Measurements from ENCODE around the gene NQO2. TPM values are rescaled to one million over a fixed set of nuclear protein-coding genes. Genes with fewer than 3 reads are reported as not detected.

Gene NQO2
- total and polyA plus RNA-seq, 2 of the 13 experiments (the other 11 are each of a cell fraction or from before 2014, with no cell fraction given) = 32.2 to 56.5 TPM

DNA sequence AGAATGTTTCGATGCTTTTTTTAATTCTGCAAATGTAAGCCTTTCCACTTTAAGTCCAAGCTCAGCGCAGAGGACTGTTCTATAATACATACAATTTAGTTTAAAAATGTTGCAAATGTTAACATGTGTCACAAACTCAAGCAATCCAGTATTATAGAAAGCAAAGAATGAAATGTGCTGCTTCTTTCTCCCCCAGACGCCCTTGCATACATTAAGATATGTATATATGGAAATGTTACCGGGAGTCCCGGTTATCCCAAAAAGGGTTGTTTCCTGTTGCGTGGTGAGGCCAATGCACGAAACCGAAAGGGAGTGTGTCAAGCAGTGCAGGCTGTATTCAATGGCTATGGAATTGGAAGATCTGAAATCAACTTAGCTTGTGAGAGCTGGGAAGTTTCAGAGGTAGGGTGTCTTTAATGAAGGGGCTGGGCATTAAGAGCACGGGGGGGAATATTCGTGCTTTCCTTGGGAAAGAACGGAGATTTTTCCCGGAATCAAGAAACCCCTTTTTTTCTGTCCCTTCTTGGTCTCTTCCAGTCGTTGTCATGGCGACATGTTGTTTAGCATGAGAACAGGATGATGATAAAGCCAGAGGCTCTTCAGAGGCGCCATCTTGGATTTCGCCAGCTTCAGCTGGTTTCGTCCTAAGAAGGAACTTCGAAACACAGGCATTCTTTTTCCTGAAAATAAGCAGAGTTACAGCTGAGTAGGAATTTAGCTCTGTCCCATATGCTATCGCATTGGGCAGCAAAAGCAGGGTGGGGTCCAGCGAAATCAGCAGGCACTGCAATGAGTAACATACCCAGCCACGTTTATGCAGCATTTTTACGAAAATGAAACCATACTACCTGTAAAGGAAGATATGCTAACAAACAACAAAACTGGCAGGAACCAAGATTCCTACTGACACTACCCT is 10.1 kb upstream of the NQO2 start:
- H2AFZ ChIP-seq (ENCODE audit: low read length) = peak overlapping the region; percentile 99
- peak; percentile 97 for DNase-seq (ENCODE audit: low spot score)
- WGBS (ENCODE audit: low lambda C conversion rate) = 1% methylated on average over 22 of the region's 22 CpGs
- BruUV-seq (replicated peaks) = no TSS peak
- POLR2A ChIA-PET = interaction anchor here (0.6 to 5.0 kb wide), 27 partner anchors 8 to 1031 kb away, joined by 3 to 118 read pairs (median 7); partner anchors contain the start of genes NQO2, RIPK1, SERPINB1 and SERPINB6
- peak overlapping the region; percentile 72 to 81 (median 78) for H3K4me3 ChIP-seq (replicated peaks in 1 of 3; ENCODE audit: insufficient read depth in 1 of 3, low read depth in 2 of 3, low read length in 3 of 3)
- no peaks in the 10 kb centered on the region; a peak in 1 of 5 replicates for H3K27me3 ChIP-seq (ENCODE audit: control insufficient read depth in 1 of 2, insufficient read depth in 2 of 2, low read length in 2 of 2)
- CTCF ChIA-PET (ENCODE audit: low intra/inter-chr PET ratio, low total read pairs) = interaction anchor here (1.1 to 4.4 kb wide), 4 partner anchors 37 to 199 kb away, joined by 3 to 60 read pairs (median 5); no protein-coding TSS in a partner anchor
- peak overlapping the region; percentile 94 for H3K9ac ChIP-seq (ENCODE audit: insufficient read depth, low read depth, low read length)
- in situ Hi-C loops (cut with HindIII; ENCODE audit: extremely low pct_ligation_motif_present, low pct_unique_long_range_greater_than_20kb) (loop anchor here (5.0 to 10.0 kb wide), 2 partner anchors 37 to 265 kb away; partner anchors contain the start of gene PSMG4), intact Hi-C loops (cut with micrococcal nuclease; ENCODE audit: unreplicated experiment) (loop anchor here (1.0 to 2.0 kb wide), 3 partner anchors 19 to 143 kb away; partner anchors contain the start of gene SERPINB6)
- H3K27ac ChIP-seq (ENCODE audit: extremely low read length, insufficient read depth, low read length) = peak overlapping the region; percentile 96
- H4K20me1 ChIP-seq (ENCODE audit: insufficient read depth, low read length) = no peaks in the 10 kb centered on the region
- no peaks in the 10 kb centered on the region for H3K79me2 ChIP-seq (ENCODE audit: insufficient read depth, low read length)
- peak overlapping the region; percentile 84 for H3K4me2 ChIP-seq (ENCODE audit: low read depth, low read length)
- peak; percentile 50 for FAIRE-seq
- no peaks in the 10 kb centered on the region for H3K36me3 ChIP-seq (replicated peaks in 1 of 2; ENCODE audit: control insufficient read depth in 1 of 2, insufficient read depth in 2 of 2, low read length in 2 of 2)
- ATAC-seq = peak; percentile 74
- H3K9me3 ChIP-seq (ENCODE audit: low read length) = no peaks in the 10 kb centered on the region
- peaks cover 70% of the 10 kb centered on the region for H3K4me1 ChIP-seq (ENCODE audit: insufficient read depth, low read length)
- TF ChIP-seq, protein P1, sequence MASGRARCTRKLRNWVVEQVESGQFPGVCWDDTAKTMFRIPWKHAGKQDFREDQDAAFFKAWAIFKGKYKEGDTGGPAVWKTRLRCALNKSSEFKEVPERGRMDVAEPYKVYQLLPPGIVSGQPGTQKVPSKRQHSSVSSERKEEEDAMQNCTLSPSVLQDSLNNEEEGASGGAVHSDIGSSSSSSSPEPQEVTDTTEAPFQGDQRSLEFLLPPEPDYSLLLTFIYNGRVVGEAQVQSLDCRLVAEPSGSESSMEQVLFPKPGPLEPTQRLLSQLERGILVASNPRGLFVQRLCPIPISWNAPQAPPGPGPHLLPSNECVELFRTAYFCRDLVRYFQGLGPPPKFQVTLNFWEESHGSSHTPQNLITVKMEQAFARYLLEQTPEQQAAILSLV (CRISPR knock-in tag; IDR thresholded peaks at IDR 0.05; ENCODE audit: borderline replicate concordance) = no peak
- TF ChIP-seq, protein P2, sequence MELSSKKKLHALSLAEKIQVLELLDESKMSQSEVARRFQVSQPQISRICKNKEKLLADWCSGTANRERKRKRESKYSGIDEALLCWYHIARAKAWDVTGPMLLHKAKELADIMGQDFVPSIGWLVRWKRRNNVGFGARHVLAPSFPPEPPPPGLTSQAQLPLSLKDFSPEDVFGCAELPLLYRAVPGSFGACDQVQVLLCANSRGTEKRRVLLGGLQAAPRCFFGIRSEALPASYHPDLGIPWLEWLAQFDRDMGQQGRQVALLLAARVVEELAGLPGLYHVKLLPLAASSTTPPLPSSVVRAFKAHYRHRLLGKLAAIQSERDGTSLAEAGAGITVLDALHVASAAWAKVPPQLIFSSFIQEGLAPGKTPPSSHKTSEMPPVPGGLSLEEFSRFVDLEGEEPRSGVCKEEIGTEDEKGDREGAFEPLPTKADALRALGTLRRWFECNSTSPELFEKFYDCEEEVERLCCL (CRISPR knock-in tag; IDR thresholded peaks at IDR 0.05; ENCODE audit: borderline replicate concordance) = 0 out of 2 replicates have a peak, but pooled peaks have one; percentile 71
- TF ChIP-seq, protein P3, sequence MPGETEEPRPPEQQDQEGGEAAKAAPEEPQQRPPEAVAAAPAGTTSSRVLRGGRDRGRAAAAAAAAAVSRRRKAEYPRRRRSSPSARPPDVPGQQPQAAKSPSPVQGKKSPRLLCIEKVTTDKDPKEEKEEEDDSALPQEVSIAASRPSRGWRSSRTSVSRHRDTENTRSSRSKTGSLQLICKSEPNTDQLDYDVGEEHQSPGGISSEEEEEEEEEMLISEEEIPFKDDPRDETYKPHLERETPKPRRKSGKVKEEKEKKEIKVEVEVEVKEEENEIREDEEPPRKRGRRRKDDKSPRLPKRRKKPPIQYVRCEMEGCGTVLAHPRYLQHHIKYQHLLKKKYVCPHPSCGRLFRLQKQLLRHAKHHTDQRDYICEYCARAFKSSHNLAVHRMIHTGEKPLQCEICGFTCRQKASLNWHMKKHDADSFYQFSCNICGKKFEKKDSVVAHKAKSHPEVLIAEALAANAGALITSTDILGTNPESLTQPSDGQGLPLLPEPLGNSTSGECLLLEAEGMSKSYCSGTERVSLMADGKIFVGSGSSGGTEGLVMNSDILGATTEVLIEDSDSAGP (CRISPR knock-in tag; IDR thresholded peaks at IDR 0.05; ENCODE audit: borderline replicate concordance) = no peak
- TF ChIP-seq KDM4B (CRISPR knock-in tag; IDR thresholded peaks at IDR 0.05) = no peak
- TF ChIP-seq REPIN1 (CRISPR knock-in tag; IDR thresholded peaks at IDR 0.05; ENCODE audit: borderline replicate concordance, low read depth) = no peak
- no peak for TF ChIP-seq MEIS2 (CRISPR knock-in tag; IDR thresholded peaks at IDR 0.05)
- TF ChIP-seq ZNF296 (CRISPR knock-in tag; conservative IDR thresholded peaks at IDR 0.05) = no peak
- TF ChIP-seq, protein P4, sequence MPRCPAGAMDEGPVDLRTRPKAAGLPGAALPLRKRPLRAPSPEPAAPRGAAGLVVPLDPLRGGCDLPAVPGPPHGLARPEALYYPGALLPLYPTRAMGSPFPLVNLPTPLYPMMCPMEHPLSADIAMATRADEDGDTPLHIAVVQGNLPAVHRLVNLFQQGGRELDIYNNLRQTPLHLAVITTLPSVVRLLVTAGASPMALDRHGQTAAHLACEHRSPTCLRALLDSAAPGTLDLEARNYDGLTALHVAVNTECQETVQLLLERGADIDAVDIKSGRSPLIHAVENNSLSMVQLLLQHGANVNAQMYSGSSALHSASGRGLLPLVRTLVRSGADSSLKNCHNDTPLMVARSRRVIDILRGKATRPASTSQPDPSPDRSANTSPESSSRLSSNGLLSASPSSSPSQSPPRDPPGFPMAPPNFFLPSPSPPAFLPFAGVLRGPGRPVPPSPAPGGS (CRISPR knock-in tag; IDR thresholded peaks at IDR 0.05) = no peak
- TF ChIP-seq YEATS4 (CRISPR knock-in tag; IDR thresholded peaks at IDR 0.05; ENCODE audit: borderline replicate concordance) = peak; percentile 70; the same call in 1 of the 2 replicates
- 0 out of 2 replicates have a peak, but pooled peaks have one; percentile 20 for TF ChIP-seq ZNF878 (CRISPR knock-in tag; IDR thresholded peaks at IDR 0.05)
- no peak for TF ChIP-seq ZNF75D (CRISPR knock-in tag; IDR thresholded peaks at IDR 0.05; ENCODE audit: borderline replicate concordance)
- TF ChIP-seq ARNTL (CRISPR knock-in tag; IDR thresholded peaks at IDR 0.05) = 0 out of 2 replicates have a peak, but pooled peaks have one; percentile 51
- no peak for TF ChIP-seq SALL2 (CRISPR knock-in tag; IDR thresholded peaks at IDR 0.05)
- peak; percentile 54 for TF ChIP-seq ZFP36L1 (CRISPR knock-in tag; IDR thresholded peaks at IDR 0.05)
- TF ChIP-seq ZNF383 (CRISPR knock-in tag; IDR thresholded peaks at IDR 0.05; ENCODE audit: borderline replicate concordance) = no peak
- TF ChIP-seq ZNF101 (CRISPR knock-in tag; IDR thresholded peaks at IDR 0.05; ENCODE audit: borderline replicate concordance, low read depth) = no peak
- peak; percentile 96 for TF ChIP-seq POLR2AphosphoS5 (IDR thresholded peaks at IDR 0.05; ENCODE audit: low read depth, low read length)
